Panc1 (cell line): ENCODE data around the gene QSOX1. TPM values are rescaled to one million over a fixed set of nuclear protein-coding genes. Genes with fewer than 3 reads are reported as not detected.

Experiments used
- ATAC-seq: fragments of 200-7000 bp; cut with Tn5 transposase; 2 replicates; pipeline ENCODE4 v1.9.1; 2020; ENCODE audit warnings: mild to moderate bottlenecking, moderate library complexity
- BruUV-seq: library from RNA; stranded (reverse); fragments of 400-500 nt; replicated peaks from 2 replicates; lab custom pipeline; 2021; lab: Mats Ljungman, UMichigan
- CTCF ChIA-PET: fragments of 300-600 bp; sonication (Branson Sonifier 250); formaldehyde crosslinking; loops from one replicate; lab custom pipeline; 2022; ENCODE audit warnings: antibody characterized with exemption; lab: Charles Lee
- POLR2A ChIA-PET: fragments of 300-600 bp; sonication (Branson Sonifier 250); formaldehyde crosslinking; loops from one replicate; lab custom pipeline; 2022; ENCODE audit warnings: antibody characterized with exemption; lab: Charles Lee
- DNase-seq: peaks from one replicate; pipeline ENCODE4 v3.0.0-alpha.2; 2010; ENCODE audit warnings: low read depth, low spot score
- H3K27ac ChIP-seq: 2 replicates; pipeline ENCODE4 v1.5.1; 2011; ENCODE audit warnings: mild to moderate bottlenecking, low read length, inconsistent platforms
- H3K27me3 ChIP-seq: fragments of 200-500 bp; sonication (Bioruptor generic); 2 replicates; pipeline ENCODE4 v1.6.0; 2014; ENCODE audit warnings: low read length, inconsistent platforms; ENCODE audit not compliant: control insufficient read depth, insufficient read depth
- H3K36me3 ChIP-seq: fragments of 200-500 bp; sonication (Bioruptor generic); 2 replicates; pipeline ENCODE4 v1.5.1; 2014; ENCODE audit warnings: inconsistent platforms, mild to moderate bottlenecking, low read length, moderate library complexity; ENCODE audit not compliant: control insufficient read depth, insufficient read depth
- H3K4me1 ChIP-seq: 2 replicates; pipeline ENCODE4 v1.5.1; 2011; ENCODE audit warnings: inconsistent platforms, mild to moderate bottlenecking, low read length, moderate library complexity; ENCODE audit not compliant: control insufficient read depth, insufficient read depth
- H3K4me3 ChIP-seq, 2 experiments: 2 replicates each; pipeline ENCODE4 v1.5.1; 2011 to 2012; ENCODE audit warnings: low read depth in 2 of 2, low read length in 2 of 2, mild to moderate bottlenecking in 2 of 2, inconsistent platforms in 1 of 2, moderate library complexity in 1 of 2
- H3K9me3 ChIP-seq: fragments of 200-500 bp; sonication (Bioruptor generic); 2 replicates; pipeline ENCODE4 v1.5.1; 2014; ENCODE audit warnings: low read depth, mild to moderate bottlenecking, inconsistent platforms, low read length, moderate library complexity; ENCODE audit not compliant: control insufficient read depth, insufficient read depth
- CTCF ChIP-seq: fragments of 450-650 bp; IDR thresholded peaks from 2 replicates; pipeline ENCODE4 v1.5.1; 2017; ENCODE audit warnings: mild to moderate bottlenecking
- POLR2AphosphoS5 ChIP-seq: IDR thresholded peaks from 2 replicates; pipeline ENCODE4 v1.6.1; 2012; ENCODE audit warnings: mild to moderate bottlenecking, low read depth, low read length, moderate library complexity
- REST ChIP-seq, 2 experiments: IDR thresholded peaks; 2 replicates each; pipeline ENCODE4 v1.6.1; 2011 to 2012; ENCODE audit warnings: low read depth in 2 of 2, control low read depth in 1 of 2, low read length in 1 of 2, mild to moderate bottlenecking in 1 of 2, moderate library complexity in 1 of 2; ENCODE audit not compliant: insufficient read depth in 1 of 2
- SIN3A ChIP-seq: IDR thresholded peaks from 2 replicates; pipeline ENCODE4 v1.6.1; 2012; ENCODE audit warnings: low read depth, mild to moderate bottlenecking, low read length, moderate library complexity, borderline replicate concordance; ENCODE audit not compliant: insufficient read depth
- TCF7L2 ChIP-seq: IDR thresholded peaks from 2 replicates; pipeline ENCODE4 v1.6.1; 2011; ENCODE audit warnings: mild to moderate bottlenecking, low read depth, low read length, inconsistent platforms
- in situ Hi-C: cut with HindIII; loops from 2 replicates; pipeline ENCODE4 v1.10.0; 2016; ENCODE audit warnings: low sequenced_read_pairs, low pct_unique_long_range_greater_than_20kb
- intact Hi-C: fragments of 100-400 bp; cut with micrococcal nuclease; formaldehyde crosslinking; loops from one replicate; pipeline ENCODE4 v1.10.0; 2022; ENCODE audit not compliant: unreplicated experiment
- total RNA-seq: library from RNA; stranded (reverse); gene quantifications from one replicate; pipeline ENCODE4 v1.2.1, GENCODE V29; 2021; ENCODE audit not compliant: unreplicated experiment

The QSOX1 gene
- total RNA-seq, 1 experiment from 2014 or later = 152 TPM

- no peak for TF ChIP-seq REST (IDR thresholded peaks at IDR 0.05; ENCODE audit: insufficient read depth in 1 of 2, low read depth in 2 of 2, low read length in 1 of 2)
- no peak for TF ChIP-seq SIN3A
- no peak for TF ChIP-seq CTCF
- TF ChIP-seq TCF7L2 = no peak
- TF ChIP-seq POLR2AphosphoS5 = no peak
- ATAC-seq (no peak), DNase-seq (no peak)
- ChIA-PET CTCF (interaction anchor here (0.5 kb wide), 1 partner anchor 324 kb away, joined by 4 read pairs; no protein-coding TSS in a partner anchor), POLR2A (no interaction called here)
- H3K4me3 ChIP-seq = no peak overlapping the region
- BruUV-seq = no TSS peak
- H3K27me3 ChIP-seq = no peaks in the 10 kb centered on the region
- no peak overlapping the region for H3K27ac ChIP-seq
- H3K36me3 ChIP-seq = no peaks in the 10 kb centered on the region; the same call in 1 of the 2 replicates
- intact Hi-C loops = no loop called here
- in situ Hi-C loops = no loop called here
- H3K9me3 ChIP-seq = no peaks in the 10 kb centered on the region
- H3K4me1 ChIP-seq = peaks cover 4% of the 10 kb centered on the region; the same call in 1 of the 2 replicates
Observed at GRCh38 chr1:180165509-180166435, 11.1 kb downstream of the QSOX1 start.

GRCh38 chr1:180166436-180166800, 11.7 kb downstream of the QSOX1 start:
- no peak overlapping the region for H3K27ac ChIP-seq
- TF ChIP-seq CTCF (no peak), REST (IDR thresholded peaks at IDR 0.05; ENCODE audit: insufficient read depth in 1 of 2, low read depth in 2 of 2, low read length in 1 of 2) (no peak), TCF7L2 (no peak), POLR2AphosphoS5 (no peak)
- intact Hi-C loops (no loop called here), in situ Hi-C loops (no loop called here)
- DNase-seq (no peak), ATAC-seq (no peak)
- no peak overlapping the region for H3K4me3 ChIP-seq
- no TSS peak for BruUV-seq
- no peaks in the 10 kb centered on the region; the same call in 1 of the 2 replicates for H3K36me3 ChIP-seq
- CTCF ChIA-PET = no interaction called here
- POLR2A ChIA-PET = no interaction called here
- no peaks in the 10 kb centered on the region for H3K9me3 ChIP-seq
- peaks cover 4% of the 10 kb centered on the region; the same call in 1 of the 2 replicates for H3K4me1 ChIP-seq
- no peaks in the 10 kb centered on the region for H3K27me3 ChIP-seq
